GM12878 (cell line): ENCODE measurements around the gene RMDN3. TPM values are rescaled to one million over a fixed set of nuclear protein-coding genes. Genes with fewer than 3 reads are reported as not detected.

ENCODE experiments used
- CHD2 ChIP-seq: IDR thresholded peaks from 2 replicates; pipeline ENCODE4 v1.6.1; 2011; ENCODE audit warnings: low read depth, low read length, improper control_type of control experiment, borderline replicate concordance
- CHD4 ChIP-seq: fragments of 200-600 bp; sonication (generic); IDR thresholded peaks from 2 replicates; pipeline ENCODE4 v1.6.1; 2016; ENCODE audit warnings: mild to moderate bottlenecking
- EP300 ChIP-seq, 2 experiments: fragments of 150-350 bp in 1 of 2; IDR thresholded peaks; 2 replicates each; pipeline ENCODE4 v1.6.1; 2011 to 2012; ENCODE audit warnings: low read depth in 2 of 2, low read length in 2 of 2, borderline replicate concordance in 1 of 2, improper control_type of control experiment in 1 of 2, inconsistent platforms in 1 of 2; ENCODE audit not compliant: control insufficient read depth in 1 of 2
- ESRRA ChIP-seq: IDR thresholded peaks from 2 replicates; pipeline ENCODE4 v1.6.1; 2012; ENCODE audit warnings: mild to moderate bottlenecking, low read length, improper control_type of control experiment
- ETV6 ChIP-seq, 2 experiments: fragments of 450-650 bp in 1 of 2; IDR thresholded peaks in 1 of 2; conservative IDR thresholded peaks in 1 of 2; 2 replicates each; pipeline ENCODE4 v1.6.1; 2014; ENCODE audit warnings: antibody characterized with exemption in 1 of 2, borderline replicate concordance in 1 of 2, low read depth in 1 of 2, mild to moderate bottlenecking in 1 of 2, moderate library complexity in 1 of 2
- HDGF ChIP-seq: fragments of 450-650 bp; IDR thresholded peaks from 2 replicates; pipeline ENCODE4 v1.6.1; 2016; ENCODE audit warnings: antibody characterized with exemption
- MYB ChIP-seq: fragments of 150-350 bp; IDR thresholded peaks from 2 replicates; pipeline ENCODE4 v1.6.1; 2014; ENCODE audit warnings: mild to moderate bottlenecking, low read depth, low read length, borderline replicate concordance
- NBN ChIP-seq: fragments of 450-650 bp; IDR thresholded peaks from 2 replicates; pipeline ENCODE4 v1.6.1; 2016
- PAX5 ChIP-seq: IDR thresholded peaks from 2 replicates; pipeline ENCODE4 v1.6.1; 2011; ENCODE audit warnings: low read depth, low read length, borderline replicate concordance
- PAX8 ChIP-seq: fragments of 450-650 bp; IDR thresholded peaks from 2 replicates; pipeline ENCODE4 v1.6.1; 2017; ENCODE audit warnings: mild to moderate bottlenecking, moderate library complexity
- STAT1 ChIP-seq: fragments of 450-650 bp; conservative IDR thresholded peaks from 2 replicates; pipeline ENCODE4 v1.6.1; 2014; ENCODE audit warnings: antibody characterized with exemption, mild to moderate bottlenecking
- TCF3 ChIP-seq: IDR thresholded peaks from 2 replicates; pipeline ENCODE4 v1.6.1; 2012; ENCODE audit warnings: low read depth, mild to moderate bottlenecking, low read length, borderline replicate concordance; ENCODE audit not compliant: insufficient read depth
- polyA plus RNA-seq, 11 experiments: library from polyadenylated mRNA; depleted of rRNA in 4 of 11; unstranded in 6 of 11; stranded (reverse) in 5 of 11; fragments of >200 nt; fragmentation: Nextera tagmentation in 4 of 11; fragmentation: Illumina TruSeq in 1 of 11; extraction: Ambion mirVana in 4 of 11; extraction: Trizol in 1 of 11; gene quantifications; 1 replicate in 1 of 11; 2 replicates in 10 of 11; pipeline versions ENCODE4 v1.2.1 to v1.2.3, GENCODE V29; 2011 to 2016; ENCODE audit warnings: inconsistent platforms in 2 of 11, missing spikeins in 2 of 11, low read depth in 1 of 11
- total RNA-seq, 4 experiments: library from RNA; depleted of rRNA in 3 of 4; stranded (reverse); fragments of >200 nt in 3 of 4; fragmentation: Illumina TruSeq in 1 of 4; extraction: Trizol in 1 of 4; gene quantifications; 2 replicates each; pipeline versions ENCODE4 v1.2.1 to v1.2.3, GENCODE V29; 2013 to 2021
- TF ChIP-seq, protein P1 (sequence below): fragments of 450-650 bp; IDR thresholded peaks from 2 replicates; pipeline ENCODE4 v1.6.1; 2017; ENCODE audit warnings: mild to moderate bottlenecking, moderate library complexity
- TF ChIP-seq, protein P2 (sequence below): fragments of 450-650 bp; IDR thresholded peaks from 2 replicates; pipeline ENCODE4 v1.6.1; 2017; ENCODE audit warnings: low read depth, mild to moderate bottlenecking, moderate library complexity
- TF ChIP-seq, protein P3 (sequence below): fragments of 450-650 bp; IDR thresholded peaks from 2 replicates; pipeline ENCODE4 v1.6.1; 2017; ENCODE audit warnings: mild to moderate bottlenecking, low read depth, inconsistent platforms; ENCODE audit not compliant: poor library complexity, severe bottlenecking
- TF ChIP-seq, protein P4 (sequence below): IDR thresholded peaks from 2 replicates; pipeline ENCODE4 v1.6.1; 2012; ENCODE audit warnings: low read depth, low read length, improper control_type of control experiment

The RMDN3 gene
- total and polyA plus RNA-seq, 10 of the 15 experiments (the other 5 are each of a cell fraction or from before 2014, with no cell fraction given) = 5.7 to 44.4 (median 20.3) TPM

DNA sequence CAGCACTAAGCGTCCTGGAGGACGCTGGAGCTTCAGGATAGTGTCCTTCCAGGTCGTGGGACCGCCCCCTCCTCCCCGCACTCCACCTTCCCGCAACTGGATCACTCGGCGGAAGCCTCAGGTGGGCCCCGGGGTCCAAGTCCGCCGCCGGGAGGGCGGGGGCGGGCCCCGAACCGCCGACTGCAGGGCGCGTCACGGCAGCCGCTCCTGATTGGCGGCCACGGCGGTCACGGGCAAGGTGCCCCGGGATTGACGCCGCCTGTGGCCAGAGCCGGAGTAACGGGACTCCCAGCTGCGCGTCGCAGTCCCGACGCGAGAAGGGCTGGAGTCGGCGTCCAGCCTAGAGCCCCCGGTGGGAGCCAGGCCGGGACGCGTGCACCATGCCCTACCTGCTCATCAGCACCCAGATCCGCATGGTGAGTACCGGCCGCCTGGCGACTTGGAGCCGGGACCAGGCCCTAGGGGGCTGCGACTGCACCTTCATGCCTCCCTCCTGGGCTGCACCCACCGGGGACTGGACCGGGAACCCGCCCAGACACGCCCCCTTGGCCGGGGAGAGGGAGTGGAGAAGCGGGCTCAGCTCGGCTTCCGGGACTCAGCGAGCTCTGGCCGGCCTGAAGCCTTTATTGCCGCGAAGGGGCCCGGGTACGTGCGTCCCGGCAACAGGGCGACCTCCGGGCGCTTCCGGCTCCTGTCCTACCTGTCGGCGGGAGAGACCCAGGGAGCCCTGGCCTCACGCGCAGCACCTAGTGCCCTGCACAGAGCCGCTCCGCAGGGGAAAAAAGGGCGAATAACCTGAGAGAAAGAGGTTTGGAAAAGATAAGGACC is 9.0 kb upstream of the RMDN3 start, which contains the start of gene GCHFR (continued):
- TF ChIP-seq HDGF (no peak), EP300 (IDR thresholded peaks at IDR 0.05; ENCODE audit: borderline replicate concordance in 1 of 2, control insufficient read depth in 1 of 2, low read depth in 2 of 2, low read length in 2 of 2) (no peak), STAT1 (no peak), NBN (peak; percentile 60; the same call in 1 of the 2 replicates), PAX5 (peak; percentile 43; the same call in 1 of the 2 replicates), ESRRA (no peak), TCF3 (peak; percentile 71; the same call in 1 of the 2 replicates), MYB (no peak), PAX8 (no peak), CHD2 (no peak), CHD4 (no peak), ETV6 (conservative IDR thresholded peaks at IDR 0.05 in 1 of 2, IDR thresholded peaks at IDR 0.05 in 1 of 2; ENCODE audit: borderline replicate concordance in 1 of 2, low read depth in 1 of 2) (no peak)
- TF ChIP-seq, protein P1, sequence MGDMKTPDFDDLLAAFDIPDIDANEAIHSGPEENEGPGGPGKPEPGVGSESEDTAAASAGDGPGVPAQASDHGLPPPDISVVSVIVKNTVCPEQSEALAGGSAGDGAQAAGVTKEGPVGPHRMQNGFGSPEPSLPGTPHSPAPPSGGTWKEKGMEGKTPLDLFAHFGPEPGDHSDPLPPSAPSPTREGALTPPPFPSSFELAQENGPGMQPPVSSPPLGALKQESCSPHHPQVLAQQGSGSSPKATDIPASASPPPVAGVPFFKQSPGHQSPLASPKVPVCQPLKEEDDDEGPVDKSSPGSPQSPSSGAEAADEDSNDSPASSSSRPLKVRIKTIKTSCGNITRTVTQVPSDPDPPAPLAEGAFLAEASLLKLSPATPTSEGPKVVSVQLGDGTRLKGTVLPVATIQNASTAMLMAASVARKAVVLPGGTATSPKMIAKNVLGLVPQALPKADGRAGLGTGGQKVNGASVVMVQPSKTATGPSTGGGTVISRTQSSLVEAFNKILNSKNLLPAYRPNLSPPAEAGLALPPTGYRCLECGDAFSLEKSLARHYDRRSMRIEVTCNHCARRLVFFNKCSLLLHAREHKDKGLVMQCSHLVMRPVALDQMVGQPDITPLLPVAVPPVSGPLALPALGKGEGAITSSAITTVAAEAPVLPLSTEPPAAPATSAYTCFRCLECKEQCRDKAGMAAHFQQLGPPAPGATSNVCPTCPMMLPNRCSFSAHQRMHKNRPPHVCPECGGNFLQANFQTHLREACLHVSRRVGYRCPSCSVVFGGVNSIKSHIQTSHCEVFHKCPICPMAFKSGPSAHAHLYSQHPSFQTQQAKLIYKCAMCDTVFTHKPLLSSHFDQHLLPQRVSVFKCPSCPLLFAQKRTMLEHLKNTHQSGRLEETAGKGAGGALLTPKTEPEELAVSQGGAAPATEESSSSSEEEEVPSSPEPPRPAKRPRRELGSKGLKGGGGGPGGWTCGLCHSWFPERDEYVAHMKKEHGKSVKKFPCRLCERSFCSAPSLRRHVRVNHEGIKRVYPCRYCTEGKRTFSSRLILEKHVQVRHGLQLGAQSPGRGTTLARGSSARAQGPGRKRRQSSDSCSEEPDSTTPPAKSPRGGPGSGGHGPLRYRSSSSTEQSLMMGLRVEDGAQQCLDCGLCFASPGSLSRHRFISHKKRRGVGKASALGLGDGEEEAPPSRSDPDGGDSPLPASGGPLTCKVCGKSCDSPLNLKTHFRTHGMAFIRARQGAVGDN = peak; percentile 46; the same call in 1 of the 2 replicates
- TF ChIP-seq, protein P2, sequence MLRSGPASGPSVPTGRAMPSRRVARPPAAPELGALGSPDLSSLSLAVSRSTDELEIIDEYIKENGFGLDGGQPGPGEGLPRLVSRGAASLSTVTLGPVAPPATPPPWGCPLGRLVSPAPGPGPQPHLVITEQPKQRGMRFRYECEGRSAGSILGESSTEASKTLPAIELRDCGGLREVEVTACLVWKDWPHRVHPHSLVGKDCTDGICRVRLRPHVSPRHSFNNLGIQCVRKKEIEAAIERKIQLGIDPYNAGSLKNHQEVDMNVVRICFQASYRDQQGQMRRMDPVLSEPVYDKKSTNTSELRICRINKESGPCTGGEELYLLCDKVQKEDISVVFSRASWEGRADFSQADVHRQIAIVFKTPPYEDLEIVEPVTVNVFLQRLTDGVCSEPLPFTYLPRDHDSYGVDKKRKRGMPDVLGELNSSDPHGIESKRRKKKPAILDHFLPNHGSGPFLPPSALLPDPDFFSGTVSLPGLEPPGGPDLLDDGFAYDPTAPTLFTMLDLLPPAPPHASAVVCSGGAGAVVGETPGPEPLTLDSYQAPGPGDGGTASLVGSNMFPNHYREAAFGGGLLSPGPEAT = no peak
- TF ChIP-seq, protein P3, sequence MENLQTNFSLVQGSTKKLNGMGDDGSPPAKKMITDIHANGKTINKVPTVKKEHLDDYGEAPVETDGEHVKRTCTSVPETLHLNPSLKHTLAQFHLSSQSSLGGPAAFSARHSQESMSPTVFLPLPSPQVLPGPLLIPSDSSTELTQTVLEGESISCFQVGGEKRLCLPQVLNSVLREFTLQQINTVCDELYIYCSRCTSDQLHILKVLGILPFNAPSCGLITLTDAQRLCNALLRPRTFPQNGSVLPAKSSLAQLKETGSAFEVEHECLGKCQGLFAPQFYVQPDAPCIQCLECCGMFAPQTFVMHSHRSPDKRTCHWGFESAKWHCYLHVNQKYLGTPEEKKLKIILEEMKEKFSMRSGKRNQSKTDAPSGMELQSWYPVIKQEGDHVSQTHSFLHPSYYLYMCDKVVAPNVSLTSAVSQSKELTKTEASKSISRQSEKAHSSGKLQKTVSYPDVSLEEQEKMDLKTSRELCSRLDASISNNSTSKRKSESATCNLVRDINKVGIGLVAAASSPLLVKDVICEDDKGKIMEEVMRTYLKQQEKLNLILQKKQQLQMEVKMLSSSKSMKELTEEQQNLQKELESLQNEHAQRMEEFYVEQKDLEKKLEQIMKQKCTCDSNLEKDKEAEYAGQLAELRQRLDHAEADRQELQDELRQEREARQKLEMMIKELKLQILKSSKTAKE = no peak
- TF ChIP-seq, protein P4, sequence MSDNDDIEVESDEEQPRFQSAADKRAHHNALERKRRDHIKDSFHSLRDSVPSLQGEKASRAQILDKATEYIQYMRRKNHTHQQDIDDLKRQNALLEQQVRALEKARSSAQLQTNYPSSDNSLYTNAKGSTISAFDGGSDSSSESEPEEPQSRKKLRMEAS = no peak
